GM23338 (cell line): ENCODE data around the gene MRPL34. TPM values are rescaled to one million over a fixed set of nuclear protein-coding genes. Genes with fewer than 3 reads are reported as not detected.

Experiments used
- ATAC-seq: fragments of 200-7000 bp; cut with Tn5 transposase; 3 replicates; pipeline ENCODE4 v1.9.1; 2020
- DNase-seq: peaks from one replicate; pipeline ENCODE4 v3.0.0-alpha.2; 2015; ENCODE audit warnings: low spot score
- H2AFZ ChIP-seq: fragments of 200-600 bp; sonication (generic); 2 replicates; pipeline ENCODE4 v1.8.0; 2016; ENCODE audit warnings: antibody characterized with exemption, mild to moderate bottlenecking, moderate library complexity
- H3F3A ChIP-seq: fragments of 200-600 bp; sonication (generic); replicated peaks from 2 replicates; pipeline ENCODE4 v1.8.0; 2017; ENCODE audit warnings: antibody characterized with exemption, mixed run types, low read depth
- H3K27ac ChIP-seq: fragments of 200-600 bp; sonication (generic); 2 replicates; pipeline ENCODE4 v1.6.1; 2016; ENCODE audit warnings: low read depth
- H3K27me3 ChIP-seq: fragments of 200-600 bp; sonication (generic); 2 replicates; pipeline ENCODE4 v1.8.0; 2016; ENCODE audit warnings: mild to moderate bottlenecking, mixed run types, moderate library complexity; ENCODE audit not compliant: insufficient read depth
- H3K36me3 ChIP-seq: fragments of 200-600 bp; sonication (generic); 2 replicates; pipeline ENCODE4 v1.8.0; 2016; ENCODE audit warnings: mild to moderate bottlenecking; ENCODE audit not compliant: insufficient read depth
- H3K4me1 ChIP-seq: fragments of 200-600 bp; sonication (generic); 2 replicates; pipeline ENCODE4 v1.8.0; 2016; ENCODE audit warnings: mild to moderate bottlenecking, moderate library complexity; ENCODE audit not compliant: insufficient read depth
- H3K4me2 ChIP-seq: fragments of 200-600 bp; sonication (generic); 2 replicates; pipeline ENCODE4 v1.7.1; 2017; ENCODE audit warnings: mixed run types
- H3K4me3 ChIP-seq: fragments of 200-600 bp; sonication (generic); 2 replicates; pipeline ENCODE4 v1.6.1; 2016; ENCODE audit warnings: mixed run types
- H3K79me2 ChIP-seq: fragments of 200-600 bp; sonication (generic); replicated peaks from 2 replicates; pipeline ENCODE4 v1.8.0; 2017; ENCODE audit warnings: mild to moderate bottlenecking; ENCODE audit not compliant: insufficient read depth
- H3K9me2 ChIP-seq: fragments of 200-600 bp; sonication (generic); 2 replicates; pipeline ENCODE4 v1.8.0; 2017; ENCODE audit not compliant: insufficient read depth
- H4K20me1 ChIP-seq: fragments of 200-600 bp; sonication (generic); replicated peaks from 2 replicates; pipeline ENCODE4 v1.8.0; 2017; ENCODE audit warnings: mild to moderate bottlenecking; ENCODE audit not compliant: insufficient read depth
- H3K27ac Mint-ChIP-seq: 2 replicates; pipeline ENCODE4 v1.8.0; 2020; ENCODE audit warnings: inconsistent platforms, mild to moderate bottlenecking, moderate library complexity, mixed read lengths
- H3K27me3 Mint-ChIP-seq: 3 replicates; pipeline ENCODE4 v1.8.0; 2022; ENCODE audit warnings: low read depth, mild to moderate bottlenecking, moderate library complexity, mixed read lengths, inconsistent platforms; ENCODE audit not compliant: insufficient read depth, poor library complexity
- H3K36me3 Mint-ChIP-seq: 3 replicates; pipeline ENCODE4 v1.8.0; 2021; ENCODE audit warnings: low read depth, mild to moderate bottlenecking, inconsistent platforms, moderate library complexity, mixed read lengths
- H3K4me1 Mint-ChIP-seq: 3 replicates; pipeline ENCODE4 v1.8.0; 2020; ENCODE audit warnings: mild to moderate bottlenecking, inconsistent platforms, mixed read lengths
- H3K4me3 Mint-ChIP-seq: 3 replicates; pipeline ENCODE4 v1.8.0; 2021; ENCODE audit warnings: moderate library complexity, mild to moderate bottlenecking, inconsistent platforms, mixed read lengths
- H3K9me3 Mint-ChIP-seq: 3 replicates; pipeline ENCODE4 v1.8.0; 2020; ENCODE audit warnings: moderate library complexity, mild to moderate bottlenecking, inconsistent platforms, mixed read lengths
- CREB1 ChIP-seq: fragments of 250-450 bp; sonication (Bioruptor Pico); IDR thresholded peaks from 2 replicates; pipeline ENCODE4 v1.5.0; 2020; ENCODE audit warnings: low read depth, mild to moderate bottlenecking, moderate library complexity
- EZH2 ChIP-seq: fragments of 200-600 bp; sonication (generic); IDR thresholded peaks from one replicate; pipeline ENCODE4 v1.8.0; 2017; ENCODE audit warnings: antibody characterized with exemption, mild to moderate bottlenecking, low read depth; ENCODE audit not compliant: unreplicated experiment
- EZH2phosphoT487 ChIP-seq: fragments of 200-600 bp; sonication (generic); IDR thresholded peaks from one replicate; pipeline ENCODE4 v1.8.1; 2018; ENCODE audit warnings: antibody characterized with exemption; ENCODE audit not compliant: unreplicated experiment
- JUNB ChIP-seq: IDR thresholded peaks from one replicate; pipeline ENCODE4 v1.6.1; 2016; ENCODE audit warnings: antibody characterized with exemption; ENCODE audit not compliant: unreplicated experiment
- NANOG ChIP-seq: IDR thresholded peaks from 2 replicates; pipeline ENCODE4 v1.6.1; 2016; ENCODE audit warnings: antibody characterized with exemption, borderline replicate concordance
- STAT1 ChIP-seq: IDR thresholded peaks from one replicate; pipeline ENCODE4 v1.6.1; 2016; ENCODE audit warnings: antibody characterized with exemption; ENCODE audit not compliant: unreplicated experiment
- ZNF114 ChIP-seq: fragments of 250-450 bp; sonication (Bioruptor Pico); IDR thresholded peaks from 2 replicates; pipeline ENCODE4 v1.5.0; 2020; ENCODE audit warnings: mild to moderate bottlenecking, moderate library complexity
- ZNF331 ChIP-seq: fragments of 250-450 bp; sonication (Bioruptor Pico); IDR thresholded peaks from 2 replicates; pipeline ENCODE4 v1.5.0; 2020; ENCODE audit warnings: low read depth, mild to moderate bottlenecking, moderate library complexity
- polyA plus RNA-seq: library from polyadenylated mRNA; unstranded; fragments of >200 nt; fragmentation: Nextera tagmentation; extraction: Ambion mirVana; gene quantifications from 2 replicates; pipeline ENCODE4 v1.2.1, GENCODE V29; 2016
- total RNA-seq: library from RNA; depleted of rRNA; stranded (reverse); fragments of >200 nt; shearing (Covaris generic); gene quantifications from 2 replicates; pipeline ENCODE4 v1.2.3, GENCODE V29; 2014
- TF ChIP-seq, protein P1 (sequence below): IDR thresholded peaks from one replicate; pipeline ENCODE4 v1.6.1; 2018; ENCODE audit warnings: antibody characterized with exemption; ENCODE audit not compliant: unreplicated experiment
- TF ChIP-seq, protein P2 (sequence below), 2 experiments: fragments of 200-600 bp in 1 of 2; sonication (generic) in 1 of 2; conservative IDR thresholded peaks; 2 replicates each; pipeline versions ENCODE4 v1.5.1 to v1.6.1; 2016 to 2017; ENCODE audit warnings: antibody characterized with exemption in 2 of 2, low read depth in 2 of 2, mild to moderate bottlenecking in 2 of 2, moderate library complexity in 1 of 2
- TF ChIP-seq, protein P3 (sequence below): fragments of 250-450 bp; sonication (Bioruptor Pico); IDR thresholded peaks from 2 replicates; pipeline ENCODE4 v1.5.0; 2020; ENCODE audit warnings: mild to moderate bottlenecking, moderate library complexity

MRPL34 gene
- total and polyA plus RNA-seq, 2 experiments from 2014 or later = 59.9 to 266 TPM

DNA sequence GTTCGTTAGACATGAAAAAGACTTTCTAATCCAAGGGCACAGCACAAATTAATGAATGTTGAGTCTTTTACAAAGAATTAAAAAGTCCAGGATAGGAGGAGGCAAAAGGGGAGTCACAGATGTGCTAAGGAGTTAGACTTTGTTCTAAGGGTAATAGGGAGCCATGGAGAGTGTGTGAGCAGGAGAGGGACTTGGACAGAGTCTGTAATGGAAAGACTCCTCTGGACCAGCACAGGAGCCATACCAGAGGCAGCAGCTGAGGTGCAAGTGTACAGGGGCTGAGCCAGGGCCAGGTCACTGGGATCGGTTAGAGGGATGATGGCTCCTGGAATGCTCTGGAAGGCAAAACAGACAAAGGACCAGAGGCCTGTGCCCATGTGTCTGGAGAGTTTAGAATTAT is 42.2 kb downstream of the MRPL34 start (continued):
- TF ChIP-seq JUNB = no peak
- TF ChIP-seq EZH2phosphoT487 = no peak
- TF ChIP-seq ZNF114 = no peak
- TF ChIP-seq, protein P1, sequence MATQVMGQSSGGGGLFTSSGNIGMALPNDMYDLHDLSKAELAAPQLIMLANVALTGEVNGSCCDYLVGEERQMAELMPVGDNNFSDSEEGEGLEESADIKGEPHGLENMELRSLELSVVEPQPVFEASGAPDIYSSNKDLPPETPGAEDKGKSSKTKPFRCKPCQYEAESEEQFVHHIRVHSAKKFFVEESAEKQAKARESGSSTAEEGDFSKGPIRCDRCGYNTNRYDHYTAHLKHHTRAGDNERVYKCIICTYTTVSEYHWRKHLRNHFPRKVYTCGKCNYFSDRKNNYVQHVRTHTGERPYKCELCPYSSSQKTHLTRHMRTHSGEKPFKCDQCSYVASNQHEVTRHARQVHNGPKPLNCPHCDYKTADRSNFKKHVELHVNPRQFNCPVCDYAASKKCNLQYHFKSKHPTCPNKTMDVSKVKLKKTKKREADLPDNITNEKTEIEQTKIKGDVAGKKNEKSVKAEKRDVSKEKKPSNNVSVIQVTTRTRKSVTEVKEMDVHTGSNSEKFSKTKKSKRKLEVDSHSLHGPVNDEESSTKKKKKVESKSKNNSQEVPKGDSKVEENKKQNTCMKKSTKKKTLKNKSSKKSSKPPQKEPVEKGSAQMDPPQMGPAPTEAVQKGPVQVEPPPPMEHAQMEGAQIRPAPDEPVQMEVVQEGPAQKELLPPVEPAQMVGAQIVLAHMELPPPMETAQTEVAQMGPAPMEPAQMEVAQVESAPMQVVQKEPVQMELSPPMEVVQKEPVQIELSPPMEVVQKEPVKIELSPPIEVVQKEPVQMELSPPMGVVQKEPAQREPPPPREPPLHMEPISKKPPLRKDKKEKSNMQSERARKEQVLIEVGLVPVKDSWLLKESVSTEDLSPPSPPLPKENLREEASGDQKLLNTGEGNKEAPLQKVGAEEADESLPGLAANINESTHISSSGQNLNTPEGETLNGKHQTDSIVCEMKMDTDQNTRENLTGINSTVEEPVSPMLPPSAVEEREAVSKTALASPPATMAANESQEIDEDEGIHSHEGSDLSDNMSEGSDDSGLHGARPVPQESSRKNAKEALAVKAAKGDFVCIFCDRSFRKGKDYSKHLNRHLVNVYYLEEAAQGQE = no peak
- no peak for TF ChIP-seq NANOG
- no peak for TF ChIP-seq ZNF331 (CRISPR knock-in tag)
- no peak for TF ChIP-seq STAT1
- TF ChIP-seq CREB1 = no peak
- TF ChIP-seq, protein P2, sequence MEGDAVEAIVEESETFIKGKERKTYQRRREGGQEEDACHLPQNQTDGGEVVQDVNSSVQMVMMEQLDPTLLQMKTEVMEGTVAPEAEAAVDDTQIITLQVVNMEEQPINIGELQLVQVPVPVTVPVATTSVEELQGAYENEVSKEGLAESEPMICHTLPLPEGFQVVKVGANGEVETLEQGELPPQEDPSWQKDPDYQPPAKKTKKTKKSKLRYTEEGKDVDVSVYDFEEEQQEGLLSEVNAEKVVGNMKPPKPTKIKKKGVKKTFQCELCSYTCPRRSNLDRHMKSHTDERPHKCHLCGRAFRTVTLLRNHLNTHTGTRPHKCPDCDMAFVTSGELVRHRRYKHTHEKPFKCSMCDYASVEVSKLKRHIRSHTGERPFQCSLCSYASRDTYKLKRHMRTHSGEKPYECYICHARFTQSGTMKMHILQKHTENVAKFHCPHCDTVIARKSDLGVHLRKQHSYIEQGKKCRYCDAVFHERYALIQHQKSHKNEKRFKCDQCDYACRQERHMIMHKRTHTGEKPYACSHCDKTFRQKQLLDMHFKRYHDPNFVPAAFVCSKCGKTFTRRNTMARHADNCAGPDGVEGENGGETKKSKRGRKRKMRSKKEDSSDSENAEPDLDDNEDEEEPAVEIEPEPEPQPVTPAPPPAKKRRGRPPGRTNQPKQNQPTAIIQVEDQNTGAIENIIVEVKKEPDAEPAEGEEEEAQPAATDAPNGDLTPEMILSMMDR (conservative IDR thresholded peaks at IDR 0.05; ENCODE audit: low read depth in 2 of 2) = no peak

DNA sequence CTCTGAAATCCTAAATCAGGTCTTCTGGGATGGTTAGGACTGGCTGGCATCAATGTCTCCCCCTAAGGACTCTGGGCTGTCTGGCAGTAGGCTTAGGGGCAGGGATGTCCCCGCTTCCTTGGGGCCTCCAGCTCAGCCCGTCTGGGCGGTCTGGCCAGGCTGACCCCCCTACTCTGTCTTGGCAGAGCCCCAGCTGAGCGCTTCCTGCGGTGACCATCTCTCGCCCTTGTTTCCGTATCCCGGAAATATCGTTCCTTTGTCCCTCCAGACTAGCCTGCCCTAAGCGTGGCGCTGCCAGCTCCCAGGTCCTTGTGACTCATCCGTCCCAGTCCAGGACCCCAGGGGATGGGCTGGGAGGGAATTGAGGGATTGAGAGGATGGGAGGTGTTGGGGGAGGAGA is 43.0 kb downstream of the MRPL34 start:
- H3K4me3 ChIP-seq = peak overlapping the region; percentile 40
- Mint-ChIP-seq H3K4me3 (no peak overlapping the region; the same call in 2 of the 3 replicates), H3K36me3 (peaks cover 3% of the 10 kb centered on the region; the same call in 1 of the 3 replicates), H3K27me3 (peaks cover 27% of the 10 kb centered on the region), H3K9me3 (no peaks in the 10 kb centered on the region), H3K4me1 (peaks cover 18% of the 10 kb centered on the region), H3K27ac (no peak overlapping the region)
- no peak overlapping the region for H3K27ac ChIP-seq
- H4K20me1 ChIP-seq = no peaks in the 10 kb centered on the region
- no peaks in the 10 kb centered on the region for H3K36me3 ChIP-seq
- H3F3A ChIP-seq = no peaks in the 10 kb centered on the region
- H3K79me2 ChIP-seq = no peaks in the 10 kb centered on the region
- peak overlapping the region; percentile 58 for H3K4me2 ChIP-seq
- DNase-seq (peak; percentile 77), ATAC-seq (peak; percentile 54)
- H3K27me3 ChIP-seq = no peaks in the 10 kb centered on the region
- H3K9me2 ChIP-seq = no peaks in the 10 kb centered on the region
- H3K4me1 ChIP-seq = peaks cover 6% of the 10 kb centered on the region; the same call in 1 of the 2 replicates
- TF ChIP-seq, protein P2 (conservative IDR thresholded peaks at IDR 0.05; ENCODE audit: low read depth in 2 of 2) = 0 out of 4 replicates have a peak, but pooled peaks of 1 of the 2 experiments have one; percentile 1
- no peak for TF ChIP-seq EZH2
- TF ChIP-seq, protein P3, sequence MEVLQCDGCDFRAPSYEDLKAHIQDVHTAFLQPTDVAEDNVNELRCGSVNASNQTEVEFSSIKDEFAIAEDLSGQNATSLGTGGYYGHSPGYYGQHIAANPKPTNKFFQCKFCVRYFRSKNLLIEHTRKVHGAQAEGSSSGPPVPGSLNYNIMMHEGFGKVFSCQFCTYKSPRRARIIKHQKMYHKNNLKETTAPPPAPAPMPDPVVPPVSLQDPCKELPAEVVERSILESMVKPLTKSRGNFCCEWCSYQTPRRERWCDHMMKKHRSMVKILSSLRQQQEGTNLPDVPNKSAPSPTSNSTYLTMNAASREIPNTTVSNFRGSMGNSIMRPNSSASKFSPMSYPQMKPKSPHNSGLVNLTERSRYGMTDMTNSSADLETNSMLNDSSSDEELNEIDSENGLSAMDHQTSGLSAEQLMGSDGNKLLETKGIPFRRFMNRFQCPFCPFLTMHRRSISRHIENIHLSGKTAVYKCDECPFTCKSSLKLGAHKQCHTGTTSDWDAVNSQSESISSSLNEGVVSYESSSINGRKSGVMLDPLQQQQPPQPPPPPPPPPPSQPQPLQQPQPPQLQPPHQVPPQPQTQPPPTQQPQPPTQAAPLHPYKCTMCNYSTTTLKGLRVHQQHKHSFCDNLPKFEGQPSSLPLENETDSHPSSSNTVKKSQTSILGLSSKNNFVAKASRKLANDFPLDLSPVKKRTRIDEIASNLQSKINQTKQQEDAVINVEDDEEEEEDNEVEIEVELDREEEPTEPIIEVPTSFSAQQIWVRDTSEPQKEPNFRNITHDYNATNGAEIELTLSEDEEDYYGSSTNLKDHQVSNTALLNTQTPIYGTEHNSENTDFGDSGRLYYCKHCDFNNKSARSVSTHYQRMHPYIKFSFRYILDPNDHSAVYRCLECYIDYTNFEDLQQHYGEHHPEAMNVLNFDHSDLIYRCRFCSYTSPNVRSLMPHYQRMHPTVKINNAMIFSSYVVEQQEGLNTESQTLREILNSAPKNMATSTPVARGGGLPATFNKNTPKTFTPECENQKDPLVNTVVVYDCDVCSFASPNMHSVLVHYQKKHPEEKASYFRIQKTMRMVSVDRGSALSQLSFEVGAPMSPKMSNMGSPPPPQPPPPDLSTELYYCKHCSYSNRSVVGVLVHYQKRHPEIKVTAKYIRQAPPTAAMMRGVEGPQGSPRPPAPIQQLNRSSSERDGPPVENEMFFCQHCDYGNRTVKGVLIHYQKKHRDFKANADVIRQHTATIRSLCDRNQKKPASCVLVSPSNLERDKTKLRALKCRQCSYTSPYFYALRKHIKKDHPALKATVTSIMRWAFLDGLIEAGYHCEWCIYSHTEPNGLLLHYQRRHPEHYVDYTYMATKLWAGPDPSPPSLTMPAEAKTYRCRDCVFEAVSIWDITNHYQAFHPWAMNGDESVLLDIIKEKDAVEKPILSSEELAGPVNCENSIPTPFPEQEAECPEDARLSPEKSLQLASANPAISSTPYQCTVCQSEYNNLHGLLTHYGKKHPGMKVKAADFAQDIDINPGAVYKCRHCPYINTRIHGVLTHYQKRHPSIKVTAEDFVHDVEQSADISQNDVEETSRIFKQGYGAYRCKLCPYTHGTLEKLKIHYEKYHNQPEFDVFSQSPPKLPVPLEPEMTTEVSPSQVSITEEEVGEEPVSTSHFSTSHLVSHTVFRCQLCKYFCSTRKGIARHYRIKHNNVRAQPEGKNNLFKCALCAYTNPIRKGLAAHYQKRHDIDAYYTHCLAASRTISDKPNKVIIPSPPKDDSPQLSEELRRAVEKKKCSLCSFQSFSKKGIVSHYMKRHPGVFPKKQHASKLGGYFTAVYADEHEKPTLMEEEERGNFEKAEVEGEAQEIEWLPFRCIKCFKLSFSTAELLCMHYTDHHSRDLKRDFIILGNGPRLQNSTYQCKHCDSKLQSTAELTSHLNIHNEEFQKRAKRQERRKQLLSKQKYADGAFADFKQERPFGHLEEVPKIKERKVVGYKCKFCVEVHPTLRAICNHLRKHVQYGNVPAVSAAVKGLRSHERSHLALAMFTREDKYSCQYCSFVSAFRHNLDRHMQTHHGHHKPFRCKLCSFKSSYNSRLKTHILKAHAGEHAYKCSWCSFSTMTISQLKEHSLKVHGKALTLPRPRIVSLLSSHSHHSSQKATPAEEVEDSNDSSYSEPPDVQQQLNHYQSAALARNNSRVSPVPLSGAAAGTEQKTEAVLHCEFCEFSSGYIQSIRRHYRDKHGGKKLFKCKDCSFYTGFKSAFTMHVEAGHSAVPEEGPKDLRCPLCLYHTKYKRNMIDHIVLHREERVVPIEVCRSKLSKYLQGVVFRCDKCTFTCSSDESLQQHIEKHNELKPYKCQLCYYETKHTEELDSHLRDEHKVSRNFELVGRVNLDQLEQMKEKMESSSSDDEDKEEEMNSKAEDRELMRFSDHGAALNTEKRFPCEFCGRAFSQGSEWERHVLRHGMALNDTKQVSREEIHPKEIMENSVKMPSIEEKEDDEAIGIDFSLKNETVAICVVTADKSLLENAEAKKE (CRISPR knock-in tag) = no peak
- no peak for TF ChIP-seq STAT1
- TF ChIP-seq NANOG = no peak
- peak overlapping the region; percentile 82; the same call in 1 of the 2 replicates for H2AFZ ChIP-seq
